NOMO-1 treated with dmso at 0.1 percent for 144 hours (cell line): Measurements from ENCODE around the gene FAM177B.
"Not testable (repeated sequence)": the region's sequence is repeated elsewhere in the genome, so short reads cannot be mapped to it uniquely, and the experiment has no call there.

Experiments
- DNase-seq: peaks from one replicate; lab custom pipeline; 2025; ENCODE audit not compliant: unreplicated experiment; lab: John Stamatoyannopoulos, UW

FAM177B gene

GRCh38 chr1:222739929-222740328 lies 2.9 kb downstream of the FAM177B start:
- DNase-seq: no peak

DNA sequence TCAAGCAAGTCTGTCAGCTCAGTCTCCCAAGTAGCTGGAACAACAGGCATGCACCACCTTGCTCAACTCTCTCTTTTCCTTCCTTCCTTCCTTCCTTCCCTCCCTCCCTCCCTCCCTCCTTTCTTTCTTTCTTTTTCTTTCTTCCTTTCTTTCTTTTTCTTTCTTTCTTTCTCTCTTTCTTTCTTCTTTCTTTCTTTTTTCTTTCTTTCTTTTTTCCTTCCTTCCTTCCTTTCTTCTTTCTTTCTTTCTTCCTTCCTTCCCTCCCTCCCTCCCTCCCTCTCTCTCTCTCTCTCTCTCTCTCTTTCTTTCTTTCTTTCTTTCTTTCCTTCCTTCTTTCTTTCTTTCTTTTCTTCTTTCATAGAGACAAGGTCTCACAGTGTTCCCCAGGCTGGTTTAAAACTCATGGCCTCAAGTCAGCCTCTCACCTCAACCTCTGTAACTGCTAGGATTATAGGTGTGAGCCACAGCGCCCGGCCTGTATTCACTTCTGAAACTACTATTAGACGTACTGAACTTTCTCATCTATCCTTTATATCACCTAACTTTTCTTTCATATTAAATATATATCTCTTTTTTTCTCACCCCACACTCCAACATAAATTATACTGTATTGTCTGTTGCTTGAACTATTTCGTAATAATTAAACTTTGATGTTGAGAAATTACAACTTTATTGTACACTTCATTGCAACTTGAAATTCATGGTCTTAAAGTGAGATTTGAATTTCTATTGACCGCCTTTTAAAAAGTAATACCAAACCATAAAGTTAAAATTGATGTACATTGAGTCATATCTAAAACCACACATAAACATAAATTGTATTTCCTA lies 4.8 kb downstream of the FAM177B start:
- not testable (repeated sequence) for DNase-seq

- no peak for DNase-seq
These were observed 12.9 kb downstream of the FAM177B start for GRCh38 chr1:222749927-222750326.

GRCh38 chr1:222750651-222751050 lies 13.6 kb downstream of the FAM177B start:
- DNase-seq: no peak

- DNase-seq: no peak
These were observed 14.3 kb downstream of the FAM177B start for GRCh38 chr1:222751255-222751654.

GRCh38 chr1:222754366-222755139 lies 17.6 kb downstream of the FAM177B start:
- DNase-seq: no peak

GRCh38 chr1:222757646-222758268 lies 20.8 kb downstream of the FAM177B start:
- DNase-seq: no peak

DNA sequence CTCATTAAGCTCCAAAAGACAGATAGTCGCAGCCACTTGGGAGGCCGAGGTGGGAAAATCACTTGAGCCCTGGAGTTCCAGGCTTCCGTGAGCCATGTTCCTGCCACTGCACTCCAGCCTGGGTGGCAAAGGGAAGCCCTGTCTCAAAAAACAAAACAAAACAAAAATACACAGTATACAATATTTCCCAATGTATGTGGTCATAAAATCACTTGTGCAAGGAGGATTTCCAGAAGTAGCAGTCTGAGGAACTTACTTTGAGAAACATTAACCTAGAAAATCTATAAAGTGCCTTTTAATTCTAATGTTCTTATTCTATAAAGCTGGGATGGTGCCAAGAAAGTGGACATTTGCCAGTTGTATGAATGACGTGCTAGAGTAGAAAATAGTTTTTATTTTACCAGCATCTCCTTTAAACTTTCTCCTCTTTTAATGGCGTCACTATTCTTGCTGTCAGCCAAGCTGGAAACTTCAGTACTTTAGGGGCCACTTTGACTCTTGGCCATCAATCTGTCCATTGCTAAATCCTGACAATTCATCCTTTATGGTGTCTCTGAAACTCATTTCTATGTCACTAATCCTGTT lies 22.5 kb downstream of the FAM177B start:
- no peak for DNase-seq

GRCh38 chr1:222761083-222761482 lies 24.1 kb downstream of the FAM177B start:
- no peak for DNase-seq

DNA sequence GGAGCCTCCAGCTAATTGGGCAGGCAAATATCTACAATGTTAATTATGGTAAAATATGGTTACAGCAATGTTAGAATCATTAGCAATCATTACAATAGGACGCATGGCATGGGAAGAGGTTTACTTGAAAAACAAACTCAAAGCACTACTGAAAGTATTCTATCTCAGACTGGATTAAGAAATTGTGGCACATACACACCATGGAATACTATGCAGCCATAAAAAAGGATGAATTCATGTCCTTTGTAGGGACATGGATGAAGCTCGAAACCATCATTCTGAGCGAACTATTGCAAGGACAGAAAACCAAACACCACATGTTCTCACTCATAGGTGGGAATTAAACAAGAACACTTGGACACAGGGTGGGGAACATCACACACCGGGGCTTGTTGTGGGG lies 25.2 kb downstream of the FAM177B start:
- DNase-seq: not testable (repeated sequence)

- DNase-seq: no peak
These were observed 30.2 kb downstream of the FAM177B start for GRCh38 chr1:222767152-222767571.

DNA sequence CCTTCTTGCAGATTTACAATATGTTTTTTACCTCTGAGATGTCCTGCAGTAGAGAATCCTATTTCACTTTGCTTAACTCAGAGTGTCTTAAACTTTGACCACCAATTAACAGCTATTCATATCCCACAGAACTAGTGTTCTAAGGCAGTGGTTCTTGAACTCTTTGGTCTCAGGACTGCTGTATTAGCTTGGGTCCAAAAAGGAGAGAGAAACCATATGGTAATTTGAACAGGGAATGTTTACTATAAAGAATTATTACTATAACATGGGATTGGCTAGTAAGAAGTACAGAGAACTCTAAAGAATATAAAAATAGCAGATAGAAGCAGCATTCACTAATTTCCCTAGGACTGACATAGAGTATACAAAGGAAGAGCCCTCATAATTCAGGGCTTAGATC lies 31.6 kb downstream of the FAM177B start:
- DNase-seq: no peak

DNA sequence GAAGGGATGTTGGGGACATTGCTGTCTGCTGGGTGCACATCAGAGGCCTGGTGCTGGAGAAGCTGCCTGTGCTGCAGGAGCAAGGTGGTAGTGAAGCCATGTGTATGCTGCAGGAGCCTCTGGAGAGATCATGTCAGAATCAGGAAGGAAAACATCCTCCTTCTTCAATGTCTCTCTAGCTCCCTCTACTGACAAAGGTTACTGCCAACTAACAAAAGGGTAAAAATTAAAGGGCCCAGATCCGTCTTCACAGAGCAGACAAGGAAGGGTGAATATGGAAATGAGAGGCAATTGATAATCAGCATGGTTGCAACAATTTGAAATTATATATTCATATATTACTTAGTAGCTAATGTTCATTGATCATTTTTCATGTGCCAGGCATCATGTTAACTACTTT lies 32.2 kb downstream of the FAM177B start:
- no peak for DNase-seq

DNA sequence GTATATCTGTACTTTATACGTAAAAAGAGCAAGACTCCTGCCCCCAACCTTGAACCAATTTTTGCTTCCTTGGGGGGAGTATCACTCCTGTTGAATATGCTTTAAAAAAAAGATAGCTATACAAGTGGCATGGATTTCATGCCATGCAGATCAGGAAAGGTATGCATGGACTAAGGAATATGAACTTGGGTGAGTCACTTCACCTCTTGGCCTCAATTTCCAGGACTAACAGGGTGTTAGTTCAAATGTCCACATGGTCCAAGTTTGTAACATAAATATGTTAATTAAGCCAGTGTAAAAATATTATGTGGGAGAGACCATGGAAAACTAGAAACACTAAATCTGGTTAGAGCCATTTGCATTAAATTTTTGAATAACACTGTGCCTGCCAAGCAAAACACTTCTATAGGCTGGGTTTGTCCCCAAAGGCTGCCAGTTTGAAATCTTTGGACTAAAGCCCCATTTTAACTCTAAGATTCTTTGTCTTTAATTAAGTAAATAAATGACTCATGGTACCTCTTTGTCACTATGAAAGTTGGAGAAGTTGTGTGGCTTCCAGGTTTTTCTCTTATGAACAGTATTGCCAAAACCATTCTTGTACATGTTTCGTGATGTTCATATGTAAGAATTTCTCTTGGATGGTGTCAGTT lies 33.1 kb downstream of the FAM177B start:
- DNase-seq: no peak

- peak; percentile 76 for DNase-seq
These were observed 36.0 kb downstream of the FAM177B start for GRCh38 chr1:222772996-222773379.

DNA sequence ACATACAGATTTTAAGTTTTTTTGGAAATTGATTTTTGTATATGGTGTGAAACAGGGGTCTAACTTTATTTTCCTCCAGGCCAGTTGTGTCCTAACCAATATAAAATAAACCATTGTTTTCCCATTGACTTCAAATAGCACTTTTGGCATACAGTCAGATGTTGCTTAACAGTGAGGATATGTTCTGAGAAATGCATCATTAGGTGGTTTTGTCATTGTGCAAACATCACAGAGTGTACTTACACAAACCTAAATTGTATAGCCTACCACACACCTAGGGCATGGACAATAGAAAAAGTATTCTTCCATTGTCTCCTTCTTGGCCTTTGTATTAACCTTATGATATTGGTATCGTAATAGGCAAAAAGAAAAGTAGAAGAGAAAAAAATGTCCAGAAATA lies 40.5 kb downstream of the FAM177B start:
- no peak for DNase-seq

GRCh38 chr1:222777977-222778376 lies 41.0 kb downstream of the FAM177B start:
- DNase-seq: no peak

DNA sequence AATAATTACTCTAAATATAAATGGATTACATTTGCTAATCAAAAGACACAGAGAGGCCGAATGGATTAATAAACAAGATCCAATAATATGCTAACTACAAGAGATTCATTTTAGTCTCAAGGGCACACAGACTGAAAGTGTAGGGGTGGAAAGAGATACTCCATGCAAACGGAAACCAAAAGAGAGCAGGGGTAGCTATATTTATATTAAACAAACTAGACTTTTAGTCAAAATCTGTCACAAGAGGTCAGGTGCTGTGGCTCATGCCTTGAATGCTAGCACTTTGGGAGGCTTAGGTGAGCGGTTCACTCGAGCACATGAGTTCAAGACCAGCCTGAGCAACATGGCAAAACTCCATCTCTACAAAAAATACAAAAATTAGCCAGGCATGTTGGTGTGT lies 44.2 kb downstream of the FAM177B start:
- no peak for DNase-seq

- DNase-seq: no peak
These were observed 46.0 kb downstream of the FAM177B start for GRCh38 chr1:222783051-222783450.

- no peak for DNase-seq
These were observed 47.4 kb downstream of the FAM177B start for GRCh38 chr1:222784371-222784770.

GRCh38 chr1:222784916-222785315 lies 47.9 kb downstream of the FAM177B start:
- no peak for DNase-seq
